Body of pancreas (tissue), 4 donors: ENCODE data around the gene OLA1. TPM values are rescaled to one million over a fixed set of nuclear protein-coding genes. Genes with fewer than 3 reads are reported as not detected.

Source experiments
- ATAC-seq: fragments of 150-250 bp; one replicate; pipeline ENCODE4 v1.9.1; 2016
- DNase-seq, 4 donors: peaks; one replicate each; pipeline ENCODE4 v3.0.0-alpha.2; 2019
- H3K27ac ChIP-seq, 4 donors: fragments of 200-600 bp; sonication (generic); 1 replicate in 3 of 4; 2 replicates in 1 of 4; pipeline versions ENCODE4 v1.5.1 to v1.6.1; 2016 to 2019; ENCODE audit warnings: mild to moderate bottlenecking in 1 of 4, mixed read lengths in 1 of 4, moderate library complexity in 1 of 4
- H3K27me3 ChIP-seq, 2 donors: fragments of 200-600 bp; sonication (generic); one replicate each; pipeline ENCODE4 v1.6.0; 2016; ENCODE audit warnings: mild to moderate bottlenecking in 1 of 2
- H3K36me3 ChIP-seq, 2 donors: fragments of 200-600 bp; sonication (generic); replicated peaks in 1 of 2; 2 replicates each; pipeline ENCODE4 v1.5.1; 2016; ENCODE audit warnings: low read depth in 2 of 2; ENCODE audit not compliant: insufficient read depth in 1 of 2
- H3K4me1 ChIP-seq: fragments of 200-600 bp; sonication (generic); one replicate; pipeline ENCODE4 v1.6.0; 2016
- H3K4me3 ChIP-seq, 2 donors: fragments of 200-600 bp; sonication (generic); 1 replicate in 1 of 2; 2 replicates in 1 of 2; pipeline ENCODE4 v1.5.1; 2016 to 2019
- H3K9me3 ChIP-seq, 3 donors: fragments of 200-600 bp; sonication (generic); 1 replicate in 2 of 3; 2 replicates in 1 of 3; pipeline ENCODE4 v1.5.1; 2016
- POLR2A ChIP-seq, 3 donors: fragments of 450-650 bp; IDR thresholded peaks; one replicate each; pipeline ENCODE4 v1.6.1; 2016; ENCODE audit warnings: antibody characterized with exemption in 3 of 3, mild to moderate bottlenecking in 2 of 3
- WGBS, 2 donors: methylation state at CpG; one replicate each; pipeline ENCODE4 v1.1.5; 2017; 5-methylcytosine and 5-hydroxymethylcytosine counted together
- intact Hi-C: fragments of 100-400 bp; cut with DNase I; formaldehyde crosslinking; loops from one replicate; pipeline ENCODE4 v1.15.1; 2023
- total RNA-seq, 2 donors: library from RNA; depleted of rRNA; stranded (reverse); fragments of >200 nt; gene quantifications; one replicate each; pipeline ENCODE4 v1.1.0, GENCODE V29; 2016
- TF ChIP-seq, protein P1 (sequence below), 7 experiments: fragments of 450-650 bp in 4 of 7; fragments of 200-600 bp in 3 of 7; sonication (generic) in 3 of 7; IDR thresholded peaks; one replicate each; pipeline ENCODE4 v1.5.1; 2016 to 2019; ENCODE audit warnings: antibody characterized with exemption in 7 of 7

Gene OLA1
- total RNA-seq, 2 donors from 2014 or later = 17.8 to 43.3 TPM

DNA sequence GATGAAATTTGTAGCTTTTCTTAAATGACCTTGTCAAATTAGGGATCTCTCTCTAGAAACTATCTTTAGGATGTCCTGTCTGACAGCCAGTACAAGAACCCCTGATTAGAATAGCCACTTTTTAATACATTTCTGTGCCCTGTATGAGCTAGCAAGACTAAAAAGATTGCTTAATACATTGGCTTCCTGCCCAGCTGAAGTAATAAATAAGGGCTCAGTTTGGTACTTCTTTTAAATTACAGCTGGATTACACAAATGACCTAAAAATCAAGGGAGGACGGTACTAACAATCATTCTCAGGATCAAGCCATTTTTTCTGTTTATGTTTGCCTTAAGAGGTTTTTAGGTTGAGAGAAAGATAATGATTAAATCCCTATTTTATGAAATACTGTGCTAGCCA is 11.6 kb upstream of the OLA1 start:
- H3K9me3 ChIP-seq = no peaks in the 10 kb centered on the region
- no peaks in the 10 kb centered on the region for H3K4me1 ChIP-seq
- intact Hi-C loops = no loop called here
- DNase-seq = no peak
- TF ChIP-seq POLR2A (IDR thresholded peaks at IDR 0.05) = no peak
- TF ChIP-seq, protein P1, sequence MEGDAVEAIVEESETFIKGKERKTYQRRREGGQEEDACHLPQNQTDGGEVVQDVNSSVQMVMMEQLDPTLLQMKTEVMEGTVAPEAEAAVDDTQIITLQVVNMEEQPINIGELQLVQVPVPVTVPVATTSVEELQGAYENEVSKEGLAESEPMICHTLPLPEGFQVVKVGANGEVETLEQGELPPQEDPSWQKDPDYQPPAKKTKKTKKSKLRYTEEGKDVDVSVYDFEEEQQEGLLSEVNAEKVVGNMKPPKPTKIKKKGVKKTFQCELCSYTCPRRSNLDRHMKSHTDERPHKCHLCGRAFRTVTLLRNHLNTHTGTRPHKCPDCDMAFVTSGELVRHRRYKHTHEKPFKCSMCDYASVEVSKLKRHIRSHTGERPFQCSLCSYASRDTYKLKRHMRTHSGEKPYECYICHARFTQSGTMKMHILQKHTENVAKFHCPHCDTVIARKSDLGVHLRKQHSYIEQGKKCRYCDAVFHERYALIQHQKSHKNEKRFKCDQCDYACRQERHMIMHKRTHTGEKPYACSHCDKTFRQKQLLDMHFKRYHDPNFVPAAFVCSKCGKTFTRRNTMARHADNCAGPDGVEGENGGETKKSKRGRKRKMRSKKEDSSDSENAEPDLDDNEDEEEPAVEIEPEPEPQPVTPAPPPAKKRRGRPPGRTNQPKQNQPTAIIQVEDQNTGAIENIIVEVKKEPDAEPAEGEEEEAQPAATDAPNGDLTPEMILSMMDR (IDR thresholded peaks at IDR 0.05) = no peak
- H3K36me3 ChIP-seq = no peaks in the 10 kb centered on the region
- no peak for ATAC-seq
- 40% methylated on average over 1 of the region's 1 CpG for WGBS, 2 donors
- H3K4me3 ChIP-seq = no peak overlapping the region
- no peak overlapping the region for H3K27ac ChIP-seq
- H3K27me3 ChIP-seq = no peaks in the 10 kb centered on the region

DNA sequence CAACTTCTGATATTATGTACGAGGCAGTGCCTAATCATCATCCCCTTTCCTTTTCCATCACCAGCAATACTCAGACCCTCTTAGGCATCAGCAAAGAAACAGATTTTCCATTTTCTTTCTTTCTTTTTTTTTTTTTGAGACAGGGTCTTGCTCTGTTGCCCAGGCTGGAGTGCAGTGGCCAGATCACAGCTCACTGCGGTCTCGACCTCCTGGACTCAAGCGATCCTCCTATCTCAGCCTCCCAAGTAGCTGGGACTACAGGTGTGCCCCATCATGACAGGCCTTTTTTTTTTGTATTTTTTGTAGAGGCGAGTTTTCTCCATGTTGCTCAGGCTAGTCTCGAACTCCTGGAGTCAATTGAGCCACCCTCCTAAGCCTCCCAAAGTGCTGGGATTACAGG is 5.9 kb upstream of the OLA1 start:
- no peak overlapping the region for H3K4me3 ChIP-seq
- TF ChIP-seq, protein P1 (IDR thresholded peaks at IDR 0.05) = no peak
- TF ChIP-seq POLR2A (IDR thresholded peaks at IDR 0.05) = no peak
- peaks cover 1% of the 10 kb centered on the region for H3K4me1 ChIP-seq
- intact Hi-C loops = no loop called here
- ATAC-seq (no peak), DNase-seq (no peak)
- WGBS, 2 donors = 87 to 94% methylated on average over 5 to 6 of the region's 6 CpGs
- H3K27me3 ChIP-seq = no peaks in the 10 kb centered on the region
- H3K9me3 ChIP-seq = no peaks in the 10 kb centered on the region
- no peaks in the 10 kb centered on the region for H3K36me3 ChIP-seq
- no peak overlapping the region for H3K27ac ChIP-seq

DNA sequence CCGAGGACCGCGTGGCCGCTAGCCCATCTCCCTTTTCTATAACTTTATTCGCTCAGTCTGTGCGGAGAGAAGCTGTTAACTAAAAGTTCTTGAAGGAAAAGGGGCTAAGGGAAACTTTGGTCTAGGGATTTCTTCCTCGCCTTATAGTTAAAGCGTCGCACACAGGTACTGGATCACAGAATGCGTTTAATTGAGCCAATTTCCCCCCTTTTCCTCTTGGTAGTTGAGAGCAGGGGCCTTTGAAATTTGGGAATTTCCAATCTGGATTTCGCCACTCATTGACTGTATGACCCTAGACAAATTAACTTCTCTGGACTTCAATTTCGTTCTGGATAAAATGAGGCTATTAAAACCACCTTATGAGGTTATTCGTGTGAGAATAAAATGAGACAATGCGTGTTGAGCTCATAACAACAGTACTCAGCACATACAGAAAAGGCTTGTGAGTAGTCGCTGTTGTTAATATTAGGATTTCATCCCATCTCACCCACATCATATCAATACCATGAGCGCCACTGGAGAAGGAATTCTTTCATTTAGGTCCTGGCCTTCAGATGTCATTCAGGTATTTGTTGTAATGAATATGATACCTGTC is 763 bp upstream of the OLA1 start:
- 56% methylated on average over 16 of the region's 16 CpGs for WGBS, 2 donors
- DNase-seq (no peak), ATAC-seq (no peak)
- Histone ChIP-seq H3K36me3 (no peaks in the 10 kb centered on the region), H3K27ac (peak overlapping the region; percentile 79 to 90 (median 86)), H3K27me3 (no peaks in the 10 kb centered on the region), H3K9me3 (no peaks in the 10 kb centered on the region), H3K4me1 (peaks cover 28% of the 10 kb centered on the region), H3K4me3 (peak overlapping the region in 1 of 2 donors; percentile 9)
- TF ChIP-seq POLR2A (IDR thresholded peaks at IDR 0.05) = no peak
- TF ChIP-seq, protein P1 (IDR thresholded peaks at IDR 0.05) = no peak
- intact Hi-C loops = no loop called here

DNA sequence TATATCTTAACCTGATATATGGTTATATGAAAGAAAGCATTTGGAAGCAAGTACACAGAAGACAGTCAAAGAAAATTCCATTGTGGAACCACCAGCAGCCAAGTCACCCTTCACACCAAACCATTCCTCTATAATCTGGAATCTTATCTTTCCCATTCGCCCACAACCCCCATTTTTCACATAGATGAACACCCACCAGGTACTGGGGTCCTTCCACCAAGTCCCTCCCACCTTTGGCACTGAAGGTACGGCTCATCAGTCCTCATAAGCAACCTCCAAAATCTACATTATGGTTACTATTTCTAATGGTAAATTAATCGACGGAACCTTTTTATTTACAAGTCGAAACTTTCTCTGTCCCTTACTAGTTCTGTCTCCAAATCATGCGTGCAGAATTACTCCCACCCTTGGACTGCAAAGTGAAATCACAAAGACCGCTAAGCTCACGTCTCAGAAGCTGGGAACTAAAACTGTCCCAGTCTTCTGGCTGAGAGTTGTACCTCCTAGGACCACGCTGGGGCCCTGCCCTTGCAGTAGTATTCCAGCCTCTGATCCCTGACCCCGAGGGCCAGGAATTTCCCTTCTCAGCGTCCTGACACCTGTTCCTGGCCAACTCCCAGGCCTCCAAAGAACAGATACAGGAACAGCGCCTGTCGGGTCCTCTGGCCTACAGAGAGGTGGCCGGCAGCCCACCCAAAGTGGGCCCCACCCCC is 702 bp downstream of the OLA1 start:
- Histone ChIP-seq H3K36me3 (no peaks in the 10 kb centered on the region), H3K4me3 (peak overlapping the region; percentile 67 to 69), H3K4me1 (peaks cover 28% of the 10 kb centered on the region), H3K9me3 (no peaks in the 10 kb centered on the region), H3K27me3 (no peaks in the 10 kb centered on the region), H3K27ac (peak overlapping the region; percentile 79 to 90 (median 86))
- ATAC-seq (peak; percentile 3), DNase-seq (peak in 3 of 4 donors; percentile 49 to 61 (median 60))
- 7 to 15% methylated on average over 11 to 14 of the region's 14 CpGs for WGBS, 2 donors
- TF ChIP-seq, protein P1 (IDR thresholded peaks at IDR 0.05) = no peak
- no peak for TF ChIP-seq POLR2A (IDR thresholded peaks at IDR 0.05)
- intact Hi-C loops = no loop called here
